Natural killer cell (primary cell): ENCODE results near the gene ARHGDIA. TPM values are rescaled to one million over a fixed set of nuclear protein-coding genes. Genes with fewer than 3 reads are reported as not detected.

Experiments
- ATAC-seq, 3 donors: fragments of 150-1000 bp in 2 of 3; fragments of 200-7000 bp in 1 of 3; cut with Tn5 transposase; 1 replicate in 1 of 3; 2 replicates in 2 of 3; pipeline ENCODE4 v1.10.0; 2021; ENCODE audit warnings: mild to moderate bottlenecking in 2 of 3, moderate library complexity in 2 of 3
- DNase-seq, 2 donors: peaks; one replicate each; pipeline versions ENCODE4 v3.0.0 to v3.0.0-alpha.2; 2013 to 2021; ENCODE audit warnings: mixed read lengths in 1 of 2
- H3K27ac ChIP-seq: one replicate; pipeline ENCODE4 v1.5.1; 2013; ENCODE audit warnings: mild to moderate bottlenecking, low read length
- H3K27me3 ChIP-seq: one replicate; pipeline ENCODE4 v1.6.1; 2013; ENCODE audit warnings: low read length; ENCODE audit not compliant: control insufficient read depth, insufficient read depth
- H3K36me3 ChIP-seq: one replicate; pipeline ENCODE4 v1.6.1; 2013; ENCODE audit warnings: low read length; ENCODE audit not compliant: control insufficient read depth, insufficient read depth
- H3K4me1 ChIP-seq: one replicate; pipeline ENCODE4 v1.6.1; 2013; ENCODE audit warnings: low read length; ENCODE audit not compliant: control insufficient read depth, insufficient read depth
- H3K4me3 ChIP-seq: one replicate; pipeline ENCODE4 v1.5.1; 2013; ENCODE audit warnings: low read length
- H3K9me3 ChIP-seq: one replicate; pipeline ENCODE4 v1.6.1; 2013; ENCODE audit warnings: low read length; ENCODE audit not compliant: control insufficient read depth, insufficient read depth
- H3K27ac Mint-ChIP-seq, 2 donors: one replicate each; pipeline ENCODE4 v1.8.0; 2022; ENCODE audit warnings: mild to moderate bottlenecking in 2 of 2, mixed read lengths in 2 of 2, moderate library complexity in 1 of 2
- H3K27me3 Mint-ChIP-seq, 2 donors: one replicate each; pipeline ENCODE4 v1.8.0; 2022; ENCODE audit warnings: low read depth in 2 of 2, mixed read lengths in 2 of 2
- H3K36me3 Mint-ChIP-seq: one replicate; pipeline ENCODE4 v1.8.0; 2022; ENCODE audit warnings: mixed read lengths
- H3K4me1 Mint-ChIP-seq, 2 donors: one replicate each; pipeline ENCODE4 v1.8.0; 2022; ENCODE audit warnings: mixed read lengths in 2 of 2
- H3K4me3 Mint-ChIP-seq: one replicate; pipeline ENCODE4 v1.8.0; 2022; ENCODE audit warnings: mild to moderate bottlenecking, moderate library complexity, mixed read lengths
- H3K9me3 Mint-ChIP-seq, 2 donors: one replicate each; pipeline ENCODE4 v1.8.0; 2022; ENCODE audit warnings: mixed read lengths in 2 of 2
- WGBS: methylation state at CpG from one replicate; pipeline ENCODE4 v1.1.7; 2013; ENCODE audit warnings: missing lambda C conversion rate; ENCODE audit not compliant: insufficient coverage; 5-methylcytosine and 5-hydroxymethylcytosine counted together
- intact Hi-C: fragments of 100-400 bp; cut with micrococcal nuclease; formaldehyde crosslinking; loops from one replicate; pipeline ENCODE4 v1.14.2; 2022
- total RNA-seq, 4 donors: library from RNA; stranded (reverse); fragments of 120-200 nt in 1 of 4; gene quantifications; one replicate each; pipeline versions ENCODE4 v1.2.3 to v1.2.4, GENCODE V29; 2013 to 2022
- TF ChIP-seq, protein P1 (sequence below): fragments of 200-600 bp; IDR thresholded peaks from one replicate; pipeline ENCODE4 v1.8.0; 2022; ENCODE audit warnings: antibody characterized with exemption

ARHGDIA gene
- total RNA-seq, 3 donors from 2014 or later (not counting 1 experiment from before 2014, with no cell fraction given): 600 to 824 (median 689) TPM

GRCh38 chr17:81877569-81877968, 6.4 kb upstream of the ARHGDIA start:
- Histone ChIP-seq H3K27ac (no peak overlapping the region), H3K4me3 (no peak overlapping the region), H3K27me3 (no peaks in the 10 kb centered on the region), H3K9me3 (no peaks in the 10 kb centered on the region), H3K4me1 (peaks cover 4% of the 10 kb centered on the region), H3K36me3 (peaks cover 5% of the 10 kb centered on the region)
- Mint-ChIP-seq H3K9me3 (no peaks in the 10 kb centered on the region), H3K4me3 (no peak overlapping the region), H3K36me3 (peaks cover 5% of the 10 kb centered on the region), H3K27me3 (no peaks in the 10 kb centered on the region), H3K4me1 (peaks cover 0 to 6% of the 10 kb centered on the region in 2 donors), H3K27ac (peak overlapping the region in 1 of 2 donors; percentile 15)
- intact Hi-C loops: loop anchor here (10.0 kb wide), 1 partner anchor 217 kb away; the partner anchor contains the start of gene FASN
- no peak for DNase-seq
- WGBS: 92% methylated on average over 5 of the region's 5 CpGs
- TF ChIP-seq, protein P1, sequence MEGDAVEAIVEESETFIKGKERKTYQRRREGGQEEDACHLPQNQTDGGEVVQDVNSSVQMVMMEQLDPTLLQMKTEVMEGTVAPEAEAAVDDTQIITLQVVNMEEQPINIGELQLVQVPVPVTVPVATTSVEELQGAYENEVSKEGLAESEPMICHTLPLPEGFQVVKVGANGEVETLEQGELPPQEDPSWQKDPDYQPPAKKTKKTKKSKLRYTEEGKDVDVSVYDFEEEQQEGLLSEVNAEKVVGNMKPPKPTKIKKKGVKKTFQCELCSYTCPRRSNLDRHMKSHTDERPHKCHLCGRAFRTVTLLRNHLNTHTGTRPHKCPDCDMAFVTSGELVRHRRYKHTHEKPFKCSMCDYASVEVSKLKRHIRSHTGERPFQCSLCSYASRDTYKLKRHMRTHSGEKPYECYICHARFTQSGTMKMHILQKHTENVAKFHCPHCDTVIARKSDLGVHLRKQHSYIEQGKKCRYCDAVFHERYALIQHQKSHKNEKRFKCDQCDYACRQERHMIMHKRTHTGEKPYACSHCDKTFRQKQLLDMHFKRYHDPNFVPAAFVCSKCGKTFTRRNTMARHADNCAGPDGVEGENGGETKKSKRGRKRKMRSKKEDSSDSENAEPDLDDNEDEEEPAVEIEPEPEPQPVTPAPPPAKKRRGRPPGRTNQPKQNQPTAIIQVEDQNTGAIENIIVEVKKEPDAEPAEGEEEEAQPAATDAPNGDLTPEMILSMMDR: no peak
- ATAC-seq: no peak

GRCh38 chr17:81871387-81872230, 472 bp upstream of the ARHGDIA start:
- peaks cover 48% of the 10 kb centered on the region for H3K4me1 ChIP-seq
- no peaks in the 10 kb centered on the region for H3K9me3 ChIP-seq
- TF ChIP-seq, protein P1: peak; percentile 38
- Mint-ChIP-seq H3K9me3 (no peaks in the 10 kb centered on the region), H3K36me3 (no peaks in the 10 kb centered on the region), H3K27me3 (no peaks in the 10 kb centered on the region), H3K27ac (peak overlapping the region; percentile 85 to 90), H3K4me3 (peak overlapping the region; percentile 88), H3K4me1 (peaks cover 14 to 40% of the 10 kb centered on the region in 2 donors)
- ATAC-seq (peak in 2 of 3 donors; percentile 25 to 48), DNase-seq (peak; percentile 96 to 97)
- H3K27ac ChIP-seq: peak overlapping the region; percentile 96
- WGBS: under 1% methylated on average over 86 of the region's 86 CpGs
- intact Hi-C loops: loop anchor here (10.0 kb wide), 1 partner anchor 223 kb away; the partner anchor contains the start of gene FASN
- H3K27me3 ChIP-seq: no peaks in the 10 kb centered on the region
- peaks cover 25% of the 10 kb centered on the region for H3K36me3 ChIP-seq
- peak overlapping the region; percentile 87 for H3K4me3 ChIP-seq

GRCh38 chr17:81870131-81870980, 781 bp downstream of the ARHGDIA start:
- DNase-seq (peak; percentile 53 to 68), ATAC-seq (peak; percentile 14 to 45 (median 43))
- Mint-ChIP-seq H3K27ac (peak overlapping the region; percentile 87 to 88), H3K36me3 (no peaks in the 10 kb centered on the region), H3K9me3 (no peaks in the 10 kb centered on the region), H3K4me1 (peaks cover 14 to 43% of the 10 kb centered on the region in 2 donors), H3K4me3 (peak overlapping the region; percentile 85), H3K27me3 (no peaks in the 10 kb centered on the region)
- H3K4me1 ChIP-seq: peaks cover 54% of the 10 kb centered on the region
- H3K27ac ChIP-seq: peak overlapping the region; percentile 77
- H3K36me3 ChIP-seq: peaks cover 25% of the 10 kb centered on the region
- no peaks in the 10 kb centered on the region for H3K27me3 ChIP-seq
- no peaks in the 10 kb centered on the region for H3K9me3 ChIP-seq
- WGBS: 1% methylated on average over 65 of the region's 65 CpGs
- intact Hi-C loops: loop anchor here (1.0 to 10.0 kb wide), 2 partner anchors 9 to 224 kb away; partner anchors contain the start of gene FASN
- TF ChIP-seq, protein P1: no peak
- H3K4me3 ChIP-seq: peak overlapping the region; percentile 50
